HG02610 (cell line): ENCODE measurements around the gene GPSM1.
"Not testable (repeated sequence)": the region's sequence is repeated elsewhere in the genome, so short reads cannot be mapped to it uniquely, and the experiment has no call there.

ENCODE experiments used
- ATAC-seq: cut with Tn5 transposase; IDR thresholded peaks from one replicate; pipeline ENCODE4 v1.9.1; 2021; ENCODE audit warnings: mild to moderate bottlenecking, moderate library complexity; ENCODE audit not compliant: unreplicated experiment

Gene GPSM1

GRCh38 chr9:136392538-136393449 is 65.5 kb downstream of the GPSM1 start:
- ATAC-seq, result no peak

GRCh38 chr9:136393531-136393930 is 66.2 kb downstream of the GPSM1 start:
- ATAC-seq, result no peak

- ATAC-seq, result no peak
Observed at GRCh38 chr9:136394312-136395019, 67.1 kb downstream of the GPSM1 start.

GRCh38 chr9:136395020-136395340 is 67.6 kb downstream of the GPSM1 start:
- ATAC-seq, result no peak

GRCh38 chr9:136395345-136396218 is 68.2 kb downstream of the GPSM1 start:
- ATAC-seq, result no peak

GRCh38 chr9:136396219-136396515 is 68.8 kb downstream of the GPSM1 start:
- no peak for ATAC-seq

- ATAC-seq, result no peak
Observed at GRCh38 chr9:136397643-136398042, 70.3 kb downstream of the GPSM1 start.

GRCh38 chr9:136398286-136398685 is 70.9 kb downstream of the GPSM1 start:
- no peak for ATAC-seq

GRCh38 chr9:136399176-136400037 is 72.1 kb downstream of the GPSM1 start:
- ATAC-seq, result no peak

GRCh38 chr9:136400038-136400834 is 72.9 kb downstream of the GPSM1 start, which contains the start of gene SNAPC4:
Gene SNAPC4, minus strand, starts transcription at chr9:136400170. Its CDS starts 1,742 bp downstream, at chr9:136398428.
- peak; percentile 55 for ATAC-seq

GRCh38 chr9:136401173-136401922 is 74.0 kb downstream of the GPSM1 start:
- ATAC-seq, result no peak

GRCh38 chr9:136402067-136402466 is 74.7 kb downstream of the GPSM1 start:
- no peak for ATAC-seq

- peak; percentile 54 for ATAC-seq
Observed at GRCh38 chr9:136403538-136403914, 76.2 kb downstream of the GPSM1 start.

GRCh38 chr9:136403915-136404800 is 76.8 kb downstream of the GPSM1 start:
- ATAC-seq, result no peak

- no peak for ATAC-seq
Observed at GRCh38 chr9:136404801-136405136, 77.4 kb downstream of the GPSM1 start.

- ATAC-seq, result no peak
Observed at GRCh38 chr9:136405481-136405880, 78.1 kb downstream of the GPSM1 start.

- ATAC-seq, result not testable (repeated sequence)
Observed at GRCh38 chr9:136405904-136406303, 78.6 kb downstream of the GPSM1 start.

- ATAC-seq, result not testable (repeated sequence)
Observed at GRCh38 chr9:136407061-136407460, 79.7 kb downstream of the GPSM1 start.
